ENCODE data around the gene REM2.

Gene REM2

GRCh38 chr14:22875003-22875747, 7.8 kb upstream of the REM2 start:
- H3K36me3 ChIP-seq: peaks cover 78% of the 10 kb centered on the region

GRCh38 chr14:22875748-22876319, 7.2 kb upstream of the REM2 start:
- peak overlapping the region; percentile 18 for H3K27ac ChIP-seq
- H3K4me1 ChIP-seq (ENCODE audit: control insufficient read depth in 1 of 2, insufficient read depth in 1 of 2, low read depth in 1 of 2, low read length in 1 of 2): peaks cover 70 to 73% of the 10 kb centered on the region in 2 experiments
- TF ChIP-seq CTCF (IDR thresholded peaks at IDR 0.05): no peak
- no peaks in the 10 kb centered on the region for H3K9me3 ChIP-seq
- no peak overlapping the region for H3K4me3 ChIP-seq (ENCODE audit: low read depth in 1 of 2, low read length in 1 of 2)
- no peaks in the 10 kb centered on the region for H3K27me3 ChIP-seq
- H3K36me3 ChIP-seq: peaks cover 85% of the 10 kb centered on the region

More at GRCh38 chr14:22875003-22875747, 7.8 kb upstream of the REM2 start:
- peaks cover 76 to 80% of the 10 kb centered on the region in 2 experiments for H3K4me1 ChIP-seq (ENCODE audit: control insufficient read depth in 1 of 2, insufficient read depth in 1 of 2, low read depth in 1 of 2, low read length in 1 of 2)
- TF ChIP-seq CTCF (IDR thresholded peaks at IDR 0.05): no peak
- H3K4me3 ChIP-seq (ENCODE audit: low read depth in 1 of 2, low read length in 1 of 2): no peak overlapping the region
- H3K9me3 ChIP-seq: no peaks in the 10 kb centered on the region
- H3K27ac ChIP-seq: peak overlapping the region; percentile 18
- H3K27me3 ChIP-seq: no peaks in the 10 kb centered on the region

GRCh38 chr14:22877000-22877501, 6.0 kb upstream of the REM2 start:
- H3K9me3 ChIP-seq: no peaks in the 10 kb centered on the region
- TF ChIP-seq CTCF (IDR thresholded peaks at IDR 0.05): no peak
- H3K4me3 ChIP-seq (ENCODE audit: low read depth in 1 of 2, low read length in 1 of 2): no peak overlapping the region
- H3K4me1 ChIP-seq (ENCODE audit: control insufficient read depth in 1 of 2, insufficient read depth in 1 of 2, low read depth in 1 of 2, low read length in 1 of 2): peaks cover 62 to 67% of the 10 kb centered on the region in 2 experiments
- H3K27me3 ChIP-seq: no peaks in the 10 kb centered on the region
- H3K36me3 ChIP-seq: peaks cover 95% of the 10 kb centered on the region
- H3K27ac ChIP-seq: peak overlapping the region; percentile 67

GRCh38 chr14:22878271-22879246, 4.5 kb upstream of the REM2 start:
- Histone ChIP-seq H3K4me1 (ENCODE audit: control insufficient read depth in 1 of 2, insufficient read depth in 1 of 2, low read depth in 1 of 2, low read length in 1 of 2) (peaks cover 51 to 62% of the 10 kb centered on the region in 2 experiments), H3K9me3 (no peaks in the 10 kb centered on the region), H3K36me3 (peaks cover 83% of the 10 kb centered on the region), H3K27ac (peak overlapping the region; percentile 67), H3K4me3 (ENCODE audit: low read depth in 1 of 2, low read length in 1 of 2) (no peak overlapping the region), H3K27me3 (peaks cover 13% of the 10 kb centered on the region)
- no peak for TF ChIP-seq CTCF (IDR thresholded peaks at IDR 0.05)

- peaks cover 35 to 43% of the 10 kb centered on the region in 2 experiments for H3K4me1 ChIP-seq (ENCODE audit: control insufficient read depth in 1 of 2, insufficient read depth in 1 of 2, low read depth in 1 of 2, low read length in 1 of 2)
- H3K4me3 ChIP-seq (ENCODE audit: low read depth in 1 of 2, low read length in 1 of 2): no peak overlapping the region
- H3K36me3 ChIP-seq: peaks cover 69% of the 10 kb centered on the region
- H3K27ac ChIP-seq: peak overlapping the region; percentile 39
- H3K9me3 ChIP-seq: no peaks in the 10 kb centered on the region
- TF ChIP-seq CTCF (IDR thresholded peaks at IDR 0.05): no peak
- peaks cover 38% of the 10 kb centered on the region for H3K27me3 ChIP-seq
Measured at GRCh38 chr14:22882064-22882463, 958 bp upstream of the REM2 start.
